CD14-positive monocyte (primary cell): ENCODE measurements around the gene TBC1D10A. TPM values are rescaled to one million over a fixed set of nuclear protein-coding genes. Genes with fewer than 3 reads are reported as not detected.

Experiments
- DNase-seq, 3 donors: peaks; one replicate each; pipeline ENCODE4 v3.0.0-alpha.2; 2011 to 2022
- H2AFZ ChIP-seq: 2 replicates; pipeline ENCODE4 v1.6.0; 2012; ENCODE audit warnings: mild to moderate bottlenecking, low read depth, low read length, inconsistent platforms; ENCODE audit not compliant: insufficient read depth, poor library complexity, severe bottlenecking
- H3K27ac ChIP-seq, 2 donors: 1 replicate in 1 of 2; 2 replicates in 1 of 2; pipeline ENCODE4 v1.5.1; 2012 to 2013; ENCODE audit warnings: low read length in 2 of 2, control low read depth in 1 of 2, inconsistent platforms in 1 of 2, low read depth in 1 of 2, mild to moderate bottlenecking in 1 of 2
- H3K27me3 ChIP-seq, 2 donors: one replicate each; pipeline versions ENCODE4 v1.6.0 to v1.6.1; 2011 to 2013; ENCODE audit warnings: low read length in 2 of 2; ENCODE audit not compliant: control insufficient read depth in 2 of 2, insufficient read depth in 2 of 2
- H3K36me3 ChIP-seq, 2 donors: replicated peaks in 1 of 2; 1 replicate in 1 of 2; 2 replicates in 1 of 2; pipeline versions ENCODE4 v1.5.1 to v1.6.1; 2012 to 2013; ENCODE audit warnings: low read length in 2 of 2, control low read depth in 1 of 2, inconsistent platforms in 1 of 2, mild to moderate bottlenecking in 1 of 2; ENCODE audit not compliant: insufficient read depth in 2 of 2, control insufficient read depth in 1 of 2
- H3K4me1 ChIP-seq, 2 donors: 1 replicate in 1 of 2; 2 replicates in 1 of 2; pipeline versions ENCODE4 v1.5.1 to v1.6.1; 2012 to 2013; ENCODE audit warnings: low read length in 2 of 2, control low read depth in 1 of 2, inconsistent platforms in 1 of 2, mild to moderate bottlenecking in 1 of 2, moderate library complexity in 1 of 2; ENCODE audit not compliant: insufficient read depth in 2 of 2, control insufficient read depth in 1 of 2
- H3K4me2 ChIP-seq: replicated peaks from 2 replicates; pipeline ENCODE3; 2012; ENCODE audit warnings: low read length, moderate library complexity, mild to moderate bottlenecking; ENCODE audit not compliant: poor library complexity, severe bottlenecking; ENCODE audit errors: extremely low read depth
- H3K4me3 ChIP-seq, 3 experiments: fragments of 200-600 bp in 1 of 3; sonication (generic) in 1 of 3; replicated peaks in 1 of 3; 1 replicate in 2 of 3; 2 replicates in 1 of 3; pipeline ENCODE4 v1.5.1; 2011 to 2013; ENCODE audit warnings: low read length in 3 of 3, mild to moderate bottlenecking in 3 of 3, control low read depth in 2 of 3, low read depth in 2 of 3, inconsistent platforms in 1 of 3, moderate library complexity in 1 of 3
- H3K79me2 ChIP-seq: 2 replicates; pipeline ENCODE4 v1.6.0; 2012; ENCODE audit warnings: mild to moderate bottlenecking, control low read depth, inconsistent platforms, low read length, moderate library complexity; ENCODE audit not compliant: insufficient read depth
- H3K9ac ChIP-seq: 2 replicates; pipeline ENCODE4 v1.6.0; 2017; ENCODE audit warnings: low read length, mild to moderate bottlenecking; ENCODE audit not compliant: insufficient read depth, poor library complexity, severe bottlenecking
- H3K9me3 ChIP-seq, 2 donors: replicated peaks in 1 of 2; 1 replicate in 1 of 2; 2 replicates in 1 of 2; pipeline versions ENCODE4 v1.5.1 to v1.6.1; 2012 to 2013; ENCODE audit warnings: low read length in 2 of 2, control low read depth in 1 of 2; ENCODE audit not compliant: control insufficient read depth in 1 of 2, insufficient read depth in 1 of 2
- H4K20me1 ChIP-seq: 2 replicates; pipeline ENCODE4 v1.6.0; 2012; ENCODE audit warnings: mild to moderate bottlenecking, low read length, control low read depth, moderate library complexity; ENCODE audit not compliant: insufficient read depth
- H3K27ac Mint-ChIP-seq, 7 donors: one replicate each; pipeline ENCODE4 v1.8.0; 2020; ENCODE audit warnings: mild to moderate bottlenecking in 7 of 7, mixed read lengths in 7 of 7, moderate library complexity in 6 of 7, inconsistent platforms in 2 of 7
- H3K27me3 Mint-ChIP-seq, 3 donors: one replicate each; pipeline ENCODE4 v1.8.0; 2021 to 2022; ENCODE audit warnings: low read depth in 3 of 3, mild to moderate bottlenecking in 3 of 3, mixed read lengths in 3 of 3, moderate library complexity in 3 of 3, inconsistent platforms in 1 of 3
- H3K36me3 Mint-ChIP-seq, 2 donors: one replicate each; pipeline ENCODE4 v1.8.0; 2020; ENCODE audit warnings: mixed read lengths in 2 of 2, inconsistent platforms in 1 of 2, mild to moderate bottlenecking in 1 of 2
- H3K4me1 Mint-ChIP-seq: one replicate; pipeline ENCODE4 v1.8.0; 2020; ENCODE audit warnings: mild to moderate bottlenecking, mixed read lengths
- H3K4me3 Mint-ChIP-seq, 2 donors: one replicate each; pipeline ENCODE4 v1.8.0; 2020; ENCODE audit warnings: mild to moderate bottlenecking in 2 of 2, mixed read lengths in 2 of 2, moderate library complexity in 1 of 2
- H3K9me3 Mint-ChIP-seq, 7 donors: one replicate each; pipeline ENCODE4 v1.8.0; 2020 to 2022; ENCODE audit warnings: mixed read lengths in 7 of 7, mild to moderate bottlenecking in 6 of 7, moderate library complexity in 6 of 7, inconsistent platforms in 2 of 7
- CTCF ChIP-seq: fragments of 200-600 bp; IDR thresholded peaks from one replicate; pipeline ENCODE4 v1.8.0; 2022; ENCODE audit warnings: antibody characterized with exemption, mild to moderate bottlenecking
- WGBS: methylation state at CpG from one replicate; pipeline ENCODE4 v1.1.5; 2013; ENCODE audit warnings: missing lambda C conversion rate; ENCODE audit not compliant: insufficient coverage; 5-methylcytosine and 5-hydroxymethylcytosine counted together
- intact Hi-C, 2 donors: fragments of 100-400 bp; cut with micrococcal nuclease; formaldehyde crosslinking; loops; one replicate each; pipeline versions ENCODE4 v1.15.0 to v1.15.1; 2023
- polyA plus RNA-seq, 3 donors: library from polyadenylated mRNA; depleted of rRNA in 1 of 3; unstranded in 2 of 3; stranded (reverse) in 1 of 3; fragments of 300-500 nt in 2 of 3; fragments of >200 nt in 1 of 3; fragmentation: Illumina TruSeq in 2 of 3; gene quantifications; 1 replicate in 2 of 3; 2 replicates in 1 of 3; pipeline ENCODE4 v1.2.3, GENCODE V29; 2012 to 2021

Gene TBC1D10A
- polyA plus RNA-seq, 3 donors, result 13.4 to 38.3 (median 21.8) TPM

- peak overlapping the region; percentile 64 for H3K4me2 ChIP-seq
- Mint-ChIP-seq H3K4me3 (peak overlapping the region; percentile 31 to 76), H3K9me3 (peaks cover 0 to 2% (median 0%) of the 10 kb centered on the region in 7 donors), H3K27ac (peak overlapping the region; percentile 84 to 95 (median 93)), H3K4me1 (peaks cover 97% of the 10 kb centered on the region), H3K27me3 (peaks cover 0 to 3% (median 0%) of the 10 kb centered on the region in 3 donors), H3K36me3 (peaks cover 25 to 26% of the 10 kb centered on the region in 2 donors)
- peaks cover 96 to 100% of the 10 kb centered on the region in 2 donors for H3K4me1 ChIP-seq
- peak overlapping the region; percentile 29 for H2AFZ ChIP-seq
- no peaks in the 10 kb centered on the region for H3K27me3 ChIP-seq
- H3K36me3 ChIP-seq, result peaks cover 0 to 2% of the 10 kb centered on the region in 2 donors
- peaks cover 58% of the 10 kb centered on the region for H3K79me2 ChIP-seq
- peak overlapping the region; percentile 47 for H3K9ac ChIP-seq
- intact Hi-C loops, result loop anchor here in 1 of 2 donors (10.0 kb wide), 1 partner anchor 49 kb away; the partner anchor contains the start of genes CCDC157 and SF3A1
- no peak for TF ChIP-seq CTCF
- no peaks in the 10 kb centered on the region for H3K9me3 ChIP-seq
- H3K27ac ChIP-seq, result peak overlapping the region; percentile 76 to 87
- peak overlapping the region in 1 of 3 experiments; percentile 63 for H3K4me3 ChIP-seq
- 10% methylated on average over 2 of the region's 3 CpGs for WGBS
- peaks cover 4% of the 10 kb centered on the region for H4K20me1 ChIP-seq
- DNase-seq, result peak in 2 of 3 donors; percentile 66 to 76
Observed at GRCh38 chr22:30305906-30306626, 20.7 kb downstream of the TBC1D10A start.

- intact Hi-C loops, result loop anchor here in 1 of 2 donors (10.0 kb wide), 1 partner anchor 49 kb away; the partner anchor contains the start of genes CCDC157 and SF3A1
- Histone ChIP-seq H3K4me3 (peak overlapping the region in 1 of 3 experiments; percentile 63), H3K9ac (peak overlapping the region; percentile 47), H4K20me1 (peaks cover 4% of the 10 kb centered on the region), H3K9me3 (no peaks in the 10 kb centered on the region), H3K4me2 (peak overlapping the region; percentile 64), H3K27me3 (no peaks in the 10 kb centered on the region), H3K36me3 (peaks cover 2 to 8% of the 10 kb centered on the region in 2 donors), H3K27ac (peak overlapping the region; percentile 76 to 87), H3K79me2 (peaks cover 58% of the 10 kb centered on the region), H3K4me1 (peaks cover 93 to 97% of the 10 kb centered on the region in 2 donors), H2AFZ (peak overlapping the region; percentile 29)
- peak; percentile 68 to 82 (median 80) for DNase-seq
- Mint-ChIP-seq H3K27ac (peak overlapping the region; percentile 84 to 95 (median 93)), H3K4me1 (peaks cover 97% of the 10 kb centered on the region), H3K36me3 (peaks cover 31 to 32% of the 10 kb centered on the region in 2 donors), H3K27me3 (peaks cover 0 to 3% (median under 1%) of the 10 kb centered on the region in 3 donors), H3K4me3 (peak overlapping the region; percentile 31 to 76), H3K9me3 (peaks cover 0 to 2% (median 0%) of the 10 kb centered on the region in 7 donors)
- TF ChIP-seq CTCF, result no peak
- WGBS, result 0% methylated on average over 2 of the region's 4 CpGs
Observed at GRCh38 chr22:30305519-30305905, 21.2 kb downstream of the TBC1D10A start.
